Stimulated activated CD4-positive, alpha-beta T cell treated with anti-CD3 and anti-CD28 coated beads, Interleukin-2, amount 100 ng/mL, for 24 hours (primary cell): ENCODE measurements around the gene NSMCE4A.
A peak's percentile ranks its signal among the peaks of the same experiment; 100 is the strongest.
"Not testable (repeated sequence)": the region's sequence is repeated elsewhere in the genome, so short reads cannot be mapped to it uniquely, and the experiment has no call there.

Experiments used
- DNase-seq, 2 donors: peaks; one replicate each; pipeline ENCODE4 v3.0.0-alpha.2; 2020

The NSMCE4A gene

GRCh38 chr10:121974535-121975294 lies at the start of gene NSMCE4A:
TSS of gene NSMCE4A (minus strand) at chr10:121975217. CDS start at chr10:121975165, 52 bp downstream.
- DNase-seq: peak; percentile 80 to 84

DNA sequence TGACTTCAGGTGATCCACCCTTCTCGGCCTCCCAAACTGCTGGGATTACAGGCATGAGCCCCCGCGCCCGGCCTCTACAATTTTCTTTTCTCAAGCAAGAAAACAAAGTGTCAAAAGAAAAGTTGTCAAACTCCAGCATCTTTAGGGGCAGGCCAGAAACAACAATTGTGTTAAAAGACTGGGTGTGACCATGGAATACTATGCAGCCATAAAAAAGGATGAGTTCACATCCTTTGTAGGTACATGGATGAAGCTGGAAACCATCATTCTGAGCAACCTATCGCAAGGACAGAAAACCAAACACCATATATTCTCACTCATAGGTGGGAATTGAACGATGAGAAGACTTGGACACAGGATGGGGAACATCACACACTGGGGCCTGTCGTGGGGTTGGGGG lies 48.2 kb upstream of the NSMCE4A start:
- not testable (repeated sequence) for DNase-seq

- DNase-seq: no peak
These were observed 47.3 kb upstream of the NSMCE4A start for GRCh38 chr10:122022276-122022675.

DNA sequence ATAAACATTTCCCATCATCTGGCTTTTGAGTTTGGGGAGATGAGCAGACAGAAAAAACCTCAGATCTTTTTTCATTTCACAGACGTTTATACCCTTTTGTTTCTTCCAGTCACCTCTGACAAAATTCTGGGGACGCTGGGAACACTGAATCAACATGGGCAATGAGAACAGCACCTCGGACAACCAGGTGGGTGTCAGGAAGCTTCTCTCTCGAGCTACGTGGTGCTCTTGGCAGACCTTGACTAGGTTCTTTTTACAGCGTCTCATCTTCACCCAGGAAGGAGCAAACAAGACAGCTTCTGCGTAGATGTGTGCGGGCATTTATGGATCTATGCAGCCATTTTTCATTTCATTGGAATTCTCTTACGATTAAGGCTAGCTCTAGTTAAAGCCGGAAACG lies 46.8 kb upstream of the NSMCE4A start:
- no peak for DNase-seq

- DNase-seq: no peak
These were observed 46.4 kb upstream of the NSMCE4A start for GRCh38 chr10:122021379-122021778.

- no peak for DNase-seq
These were observed 45.2 kb upstream of the NSMCE4A start for GRCh38 chr10:122020226-122020625.

DNA sequence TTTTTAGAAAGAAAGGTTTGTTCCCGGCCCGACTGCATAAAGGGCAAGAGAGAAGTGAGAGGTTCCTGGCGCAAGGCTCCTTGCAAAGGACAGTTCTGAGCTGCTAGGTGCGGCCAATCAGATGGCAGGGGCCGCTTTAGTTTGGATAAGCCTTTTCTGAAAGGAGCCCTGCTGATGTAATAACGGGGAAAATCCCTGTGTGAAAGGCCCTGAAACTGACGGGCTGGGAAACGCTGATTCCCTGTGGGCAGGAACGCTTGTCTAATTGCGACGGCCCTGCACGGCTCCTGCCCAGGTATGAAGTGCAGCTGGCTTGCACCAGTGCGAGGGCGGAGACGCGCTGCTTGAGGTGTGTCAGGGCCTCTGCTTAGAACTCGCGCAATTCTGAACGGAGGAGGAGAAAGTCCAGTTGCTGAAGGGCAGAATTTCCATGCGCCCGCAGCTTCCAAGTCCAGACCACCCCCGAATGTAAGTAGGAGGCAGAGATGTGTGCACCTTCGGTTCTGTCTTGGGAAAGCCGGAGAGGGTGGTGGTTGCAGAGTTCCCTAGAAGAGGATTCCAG lies 44.5 kb upstream of the NSMCE4A start:
- DNase-seq: no peak

DNA sequence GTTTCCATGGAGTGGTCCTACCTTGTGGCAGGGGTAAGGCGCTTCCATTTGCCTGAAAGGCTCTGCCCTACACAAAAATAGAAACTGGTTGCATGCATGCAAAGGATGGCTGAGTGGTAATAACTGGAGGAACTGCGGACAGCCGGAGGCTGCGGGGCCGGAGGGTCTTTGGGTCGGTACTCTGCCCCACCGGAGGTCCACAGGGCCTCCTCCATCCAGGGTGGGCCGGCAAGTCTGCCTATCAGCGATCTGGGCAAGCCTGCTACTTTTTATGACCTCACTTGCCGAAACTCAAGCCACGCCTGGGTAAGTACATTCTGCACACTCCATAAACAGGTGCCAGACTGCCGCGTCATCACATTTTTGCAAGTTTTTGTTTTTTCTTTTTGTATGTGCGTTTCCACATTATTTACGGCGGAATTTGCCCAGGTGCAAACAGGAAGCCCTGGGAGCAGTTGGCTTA lies 44.0 kb upstream of the NSMCE4A start:
- no peak for DNase-seq

- DNase-seq: no peak
These were observed 43.5 kb upstream of the NSMCE4A start for GRCh38 chr10:122018491-122018890.

DNA sequence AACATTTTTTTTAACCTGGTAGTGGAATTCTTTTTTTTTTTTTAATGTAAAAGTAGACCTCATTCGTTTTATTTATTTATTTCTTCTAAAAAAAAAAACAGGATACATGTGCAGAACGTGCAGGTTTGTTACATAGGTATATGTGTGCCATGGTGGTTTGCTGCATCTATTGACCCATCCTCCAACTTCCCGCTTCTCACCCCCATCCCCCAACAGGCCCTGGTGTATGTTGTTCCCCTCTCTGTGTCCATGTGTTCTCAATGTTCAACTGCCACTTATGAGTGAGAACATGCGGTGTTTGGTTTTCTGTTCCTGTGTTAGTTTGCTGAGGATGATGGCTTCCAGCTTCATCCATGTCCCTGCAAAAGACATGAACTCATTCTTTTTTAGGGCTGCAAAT lies 42.9 kb upstream of the NSMCE4A start:
- not testable (repeated sequence) for DNase-seq

- DNase-seq: no peak
These were observed 39.7 kb upstream of the NSMCE4A start for GRCh38 chr10:122014652-122015248.

DNA sequence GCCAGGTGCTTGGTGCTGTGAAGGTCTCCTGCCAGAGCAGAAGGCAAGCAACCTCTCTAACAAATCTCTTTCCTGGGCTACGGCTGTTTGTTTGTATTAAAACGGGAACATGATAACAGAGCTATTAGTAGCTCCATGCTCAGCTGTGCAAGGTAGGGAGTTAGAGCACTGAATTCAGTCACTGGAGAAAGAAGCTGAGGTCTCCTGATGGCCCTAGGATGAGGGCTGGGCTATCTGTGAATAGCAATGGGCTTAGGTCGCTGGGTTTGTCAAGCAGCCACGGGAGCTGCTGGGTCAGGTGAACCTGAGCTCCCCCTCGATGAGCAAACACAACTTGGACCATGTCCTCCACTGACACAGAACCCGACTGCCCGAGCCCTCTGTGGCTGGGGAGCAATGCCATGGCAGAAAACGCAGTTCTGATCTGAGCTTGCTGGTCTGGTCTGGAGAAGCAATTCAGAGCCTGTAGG lies 38.3 kb upstream of the NSMCE4A start:
- DNase-seq: no peak

GRCh38 chr10:122012731-122013130 lies 37.7 kb upstream of the NSMCE4A start:
- DNase-seq: no peak

- DNase-seq: no peak
These were observed 35.5 kb upstream of the NSMCE4A start for GRCh38 chr10:122010405-122011050.

DNA sequence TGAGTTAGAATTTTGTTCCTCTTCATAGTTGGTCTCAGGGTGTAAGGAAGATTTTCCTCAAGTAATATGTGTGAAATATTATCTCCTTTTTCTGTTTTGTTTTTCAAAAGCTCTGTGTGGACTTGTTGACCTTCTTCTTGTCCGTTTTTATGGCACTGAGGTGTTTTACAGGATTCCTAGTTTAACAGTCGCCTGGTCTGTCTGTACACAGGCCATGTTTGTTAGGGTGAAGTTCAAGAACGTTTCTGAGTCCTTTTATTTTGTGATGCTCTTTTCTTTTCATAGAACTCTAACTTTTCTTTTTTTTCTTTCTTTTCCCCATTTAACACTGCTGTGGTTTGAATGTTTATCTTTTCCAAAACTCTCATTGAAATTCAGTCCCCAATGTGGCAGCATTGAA lies 32.4 kb upstream of the NSMCE4A start:
- DNase-seq: no peak

DNA sequence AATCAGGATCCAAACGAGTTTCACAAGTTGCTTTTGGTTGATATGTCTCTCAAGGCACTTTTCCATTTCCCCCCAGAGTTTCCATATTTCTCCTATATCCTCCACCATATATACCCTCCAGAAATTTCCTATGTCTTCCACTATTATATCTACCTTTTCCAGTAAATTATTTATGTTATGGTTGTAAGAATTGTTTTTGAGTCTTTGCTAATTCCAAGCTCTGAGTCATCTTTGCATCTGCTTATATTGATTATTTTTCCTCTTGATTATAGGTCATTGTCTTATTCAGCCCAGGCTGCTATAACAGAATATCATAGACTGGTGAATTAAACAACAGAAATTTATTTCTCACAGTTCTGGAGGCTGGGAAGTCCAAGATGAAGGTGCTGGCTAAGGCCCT lies 26.7 kb upstream of the NSMCE4A start:
- no peak for DNase-seq

GRCh38 chr10:121999301-121999700 lies 24.3 kb upstream of the NSMCE4A start:
- no peak for DNase-seq

DNA sequence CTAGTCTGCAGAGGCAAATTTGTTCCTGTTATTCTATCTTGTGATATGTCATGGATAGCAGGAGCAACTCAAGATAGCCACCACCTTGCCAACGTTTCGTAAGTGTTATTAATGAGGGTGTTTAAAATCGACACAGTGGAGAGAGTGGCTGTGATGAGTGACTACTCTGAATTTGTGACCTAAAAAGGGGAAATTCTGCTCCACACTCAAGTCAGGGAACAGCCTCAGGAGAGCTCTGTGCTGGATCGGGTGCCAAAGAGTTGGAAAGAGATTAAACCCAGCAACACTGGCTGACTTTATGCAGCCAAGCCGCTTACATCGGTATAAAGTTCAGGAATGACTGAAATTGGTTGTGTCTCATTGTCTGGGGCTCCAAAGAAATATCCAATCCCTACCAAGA lies 23.4 kb upstream of the NSMCE4A start:
- DNase-seq: no peak

GRCh38 chr10:121994429-121994941 lies 19.5 kb upstream of the NSMCE4A start:
- DNase-seq: no peak

GRCh38 chr10:121991727-121992126 lies 16.7 kb upstream of the NSMCE4A start:
- not testable (repeated sequence) for DNase-seq

DNA sequence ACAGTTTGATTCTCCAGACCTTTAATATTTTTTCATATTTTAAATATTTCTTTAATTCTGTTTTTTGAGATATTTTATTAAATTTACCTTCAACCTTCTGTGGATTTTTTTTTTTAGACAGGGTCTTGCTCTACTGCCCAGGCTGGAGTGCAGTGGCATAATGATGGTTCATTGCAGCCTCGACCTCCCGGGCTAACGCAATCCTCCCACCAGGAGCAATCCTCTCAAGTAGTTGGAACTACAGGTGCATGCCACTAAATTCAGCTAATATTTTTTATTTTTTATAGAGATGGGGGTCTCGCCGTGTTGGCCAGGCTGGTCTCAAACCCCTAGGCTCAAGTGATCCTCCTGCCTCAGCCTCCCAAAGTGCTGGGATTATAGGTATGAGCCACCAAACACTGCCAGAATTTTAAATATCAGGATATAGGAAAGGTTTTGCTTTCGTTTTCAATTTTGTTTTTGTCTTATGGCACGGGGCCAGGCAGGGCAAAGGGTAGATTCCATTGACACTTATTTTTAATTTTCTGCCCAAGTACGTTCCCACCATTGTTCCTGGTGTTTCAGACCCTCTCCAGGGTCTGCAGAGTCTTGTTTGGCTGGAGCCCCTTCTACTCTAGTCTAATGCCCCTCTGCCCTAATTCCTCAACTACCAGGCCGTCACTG lies 15.1 kb upstream of the NSMCE4A start:
- no peak for DNase-seq
